Activated CD4-positive, alpha-beta T cell treated with anti-CD3 and anti-CD28 coated beads, Interleukin-2, amount 50 U/mL, for 1 hour (primary cell): Measurements from ENCODE around the gene PLK3.
"Not testable (repeated sequence)": the region's sequence is repeated elsewhere in the genome, so short reads cannot be mapped to it uniquely, and the experiment has no call there.

ENCODE experiments used
- DNase-seq: peaks from one replicate; pipeline ENCODE4 v3.0.0-alpha.2; 2020

Gene PLK3

DNA sequence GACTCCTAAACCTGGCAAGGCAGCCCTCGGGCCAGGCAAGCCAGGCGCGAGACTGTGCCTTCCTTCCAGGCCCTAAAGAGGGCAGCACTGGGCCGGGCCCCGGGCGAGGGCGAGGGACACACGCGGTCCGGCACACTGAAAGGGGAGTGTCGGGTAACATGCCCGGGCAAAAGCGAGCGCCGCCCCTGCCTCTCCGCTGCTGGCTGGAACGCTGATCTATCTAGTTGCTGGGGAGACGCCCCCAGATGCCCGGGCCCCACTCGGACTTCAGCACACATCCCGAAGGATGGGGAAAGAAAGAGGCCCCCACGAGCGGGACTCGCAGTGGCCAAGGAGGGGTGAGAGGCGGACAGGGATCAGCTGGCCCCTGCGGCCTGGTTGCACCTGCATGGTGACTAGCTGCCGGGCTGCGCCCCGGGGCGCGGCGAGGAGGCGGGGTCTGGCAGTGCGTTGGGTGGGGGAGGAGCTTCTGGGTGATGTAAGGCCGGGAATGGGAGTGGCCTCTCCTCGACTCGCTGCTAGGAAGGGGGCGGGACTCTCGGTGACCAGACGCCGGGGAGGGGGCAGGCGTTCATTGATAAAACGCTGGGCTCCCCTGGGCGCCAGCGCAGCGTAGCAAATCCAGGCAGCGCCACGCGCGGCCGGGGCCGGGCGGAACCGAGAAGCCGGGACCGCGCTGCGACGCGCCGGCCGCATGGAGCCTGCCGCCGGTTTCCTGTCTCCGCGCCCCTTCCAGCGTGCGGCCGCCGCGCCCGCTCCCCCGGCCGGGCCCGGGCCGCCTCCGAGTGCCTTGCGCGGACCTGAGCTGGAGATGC, at the start of gene PLK3:
TSS of gene PLK3 (plus strand) at position 608 of the 815 bp plus-strand sequence. CDS start at position 695, 87 bp downstream.
- peak; percentile 99 for DNase-seq

- DNase-seq, result no peak
Observed at GRCh38 chr1:44757420-44757819, 42.8 kb upstream of the PLK3 start.

DNA sequence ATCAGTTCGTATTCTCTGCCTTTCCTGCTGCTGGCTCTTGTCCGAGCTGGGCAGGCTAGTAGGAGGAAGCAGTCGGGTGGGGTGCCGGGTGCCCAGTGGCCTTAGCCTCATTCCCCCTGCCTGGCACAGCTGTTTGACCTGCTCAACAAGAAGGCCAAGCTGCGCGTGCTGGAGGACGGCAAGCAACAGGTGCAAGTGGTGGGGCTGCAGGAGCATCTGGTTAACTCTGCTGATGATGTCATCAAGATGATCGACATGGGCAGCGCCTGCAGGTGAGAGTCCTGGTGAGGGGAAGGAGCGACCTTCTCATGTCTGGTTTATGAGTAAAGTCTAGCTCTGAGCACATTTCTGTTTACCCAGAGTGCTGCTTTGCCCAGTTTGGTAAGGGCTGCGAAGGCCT, 41.1 kb upstream of the PLK3 start:
- DNase-seq, result no peak

GRCh38 chr1:44760876-44761275, 39.3 kb upstream of the PLK3 start:
- no peak for DNase-seq

- DNase-seq, result not testable (repeated sequence)
Observed at GRCh38 chr1:44766421-44766820, 33.8 kb upstream of the PLK3 start.

GRCh38 chr1:44775078-44775929, 24.9 kb upstream of the PLK3 start, which contains the start of gene RPS8:
Gene RPS8, plus strand, starts transcription at chr1:44775540. Its CDS starts 57 bp downstream, at chr1:44775597.
- peak; percentile 87 for DNase-seq

- DNase-seq, result no peak
Observed at GRCh38 chr1:44775930-44776729, 24.0 kb upstream of the PLK3 start.

DNA sequence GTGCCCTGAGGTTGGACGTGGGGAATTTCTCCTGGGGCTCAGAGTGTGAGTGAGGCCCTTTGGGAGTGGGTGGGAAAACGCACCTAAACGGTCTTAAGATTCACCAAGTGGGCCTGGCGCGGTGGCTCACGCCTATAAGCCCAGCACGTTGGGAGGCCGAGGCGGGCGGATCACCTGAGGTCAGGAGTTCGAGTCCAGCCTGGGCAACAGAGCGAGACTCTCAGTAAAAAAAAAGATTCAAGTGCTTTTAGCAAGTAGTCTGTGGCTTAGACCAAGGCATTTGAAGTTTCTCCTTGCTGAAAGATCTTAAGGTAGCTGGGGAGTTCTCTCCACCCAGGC, 23.5 kb upstream of the PLK3 start:
- no peak for DNase-seq

DNA sequence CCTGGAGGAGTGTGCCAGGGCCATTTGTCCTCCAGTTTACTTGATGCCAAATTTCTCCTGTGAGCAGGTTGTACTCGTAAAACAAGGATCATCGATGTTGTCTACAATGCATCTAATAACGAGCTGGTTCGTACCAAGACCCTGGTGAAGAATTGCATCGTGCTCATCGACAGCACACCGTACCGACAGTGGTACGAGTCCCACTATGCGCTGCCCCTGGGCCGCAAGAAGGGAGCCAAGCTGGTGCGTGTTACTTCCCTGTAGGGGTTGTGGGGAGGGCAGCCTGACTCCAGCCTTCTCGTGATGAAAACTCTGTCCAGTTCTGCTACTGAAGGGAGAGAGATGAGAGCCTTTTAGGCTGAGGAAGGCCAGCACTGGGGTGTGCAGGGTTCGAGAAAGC, 22.6 kb upstream of the PLK3 start:
- DNase-seq, result no peak

DNA sequence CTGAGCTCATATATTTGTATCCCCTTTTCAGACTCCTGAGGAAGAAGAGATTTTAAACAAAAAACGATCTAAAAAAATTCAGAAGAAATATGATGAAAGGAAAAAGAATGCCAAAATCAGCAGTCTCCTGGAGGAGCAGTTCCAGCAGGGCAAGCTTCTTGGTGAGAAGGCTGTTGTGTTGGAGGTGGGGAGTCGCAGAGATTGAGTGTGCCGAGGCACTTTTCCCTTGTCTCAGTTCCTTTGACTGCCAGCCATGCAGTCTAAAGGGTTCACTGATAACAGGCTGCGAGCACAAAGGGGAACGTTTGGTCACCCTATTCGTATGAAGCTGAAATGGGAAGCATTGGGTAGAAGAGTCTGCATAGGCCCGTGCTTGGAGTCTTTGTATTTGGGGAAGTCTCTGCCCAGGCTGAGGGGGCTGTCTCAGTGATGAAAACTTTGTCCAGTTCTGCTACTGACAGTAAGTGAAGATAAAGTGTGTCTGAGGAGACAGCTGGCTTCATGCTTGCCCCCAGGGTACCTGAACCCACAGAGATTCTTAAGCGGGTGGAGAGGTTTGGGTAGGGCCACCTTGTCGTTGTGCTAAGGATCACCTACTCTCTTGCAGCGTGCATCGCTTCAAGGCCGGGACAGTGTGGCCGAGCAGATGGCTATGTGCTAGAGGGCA, 22.1 kb upstream of the PLK3 start:
- no peak for DNase-seq

- DNase-seq, result no peak
Observed at GRCh38 chr1:44778705-44779576, 21.2 kb upstream of the PLK3 start.

DNA sequence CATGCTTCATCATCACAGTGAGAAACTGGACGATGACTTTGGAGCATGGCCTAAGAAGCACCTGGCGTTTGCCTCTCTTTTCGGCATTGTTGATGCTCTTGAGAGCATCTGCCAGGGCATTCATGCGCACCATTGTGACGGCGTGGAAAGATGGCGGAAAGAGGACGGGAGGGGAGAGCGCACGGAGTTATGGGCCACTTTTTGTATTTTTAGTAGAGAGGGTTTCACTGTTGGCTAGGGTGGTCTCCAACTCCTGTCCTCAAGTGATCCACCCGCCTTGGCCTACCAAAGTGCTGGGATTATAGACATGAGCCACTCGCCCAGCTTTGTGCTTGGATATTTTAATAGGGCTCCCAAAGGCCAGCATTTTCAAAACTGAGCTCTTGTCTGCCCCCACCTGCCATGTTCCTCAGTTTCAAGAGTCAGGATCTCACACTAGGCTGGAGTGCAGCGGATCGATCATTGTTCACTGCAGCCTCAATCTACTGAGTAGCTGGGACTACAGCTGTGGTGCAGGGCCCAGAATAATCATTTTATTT, 19.5 kb upstream of the PLK3 start:
- DNase-seq, result no peak

DNA sequence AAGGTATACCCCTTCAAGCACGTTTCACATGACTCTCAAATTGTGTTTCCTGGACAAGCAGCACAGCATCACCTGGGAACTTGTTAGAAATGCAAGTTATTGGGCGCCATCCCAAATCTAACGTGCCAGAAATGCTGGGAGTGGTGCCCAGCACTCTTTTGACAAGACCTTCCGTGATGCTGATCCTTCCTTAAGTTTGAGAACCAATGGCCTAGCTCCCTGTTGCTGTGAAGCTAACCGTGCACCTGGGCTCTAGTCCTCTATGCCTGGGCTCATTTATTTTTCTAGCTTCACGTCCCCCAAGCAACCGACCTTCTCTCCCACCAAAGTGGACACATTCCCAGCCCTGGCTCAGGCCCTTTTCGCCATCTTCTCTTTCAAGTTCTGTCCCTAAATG, 16.5 kb upstream of the PLK3 start:
- no peak for DNase-seq

- no peak for DNase-seq
Observed at GRCh38 chr1:44784094-44785028, 15.8 kb upstream of the PLK3 start.

DNA sequence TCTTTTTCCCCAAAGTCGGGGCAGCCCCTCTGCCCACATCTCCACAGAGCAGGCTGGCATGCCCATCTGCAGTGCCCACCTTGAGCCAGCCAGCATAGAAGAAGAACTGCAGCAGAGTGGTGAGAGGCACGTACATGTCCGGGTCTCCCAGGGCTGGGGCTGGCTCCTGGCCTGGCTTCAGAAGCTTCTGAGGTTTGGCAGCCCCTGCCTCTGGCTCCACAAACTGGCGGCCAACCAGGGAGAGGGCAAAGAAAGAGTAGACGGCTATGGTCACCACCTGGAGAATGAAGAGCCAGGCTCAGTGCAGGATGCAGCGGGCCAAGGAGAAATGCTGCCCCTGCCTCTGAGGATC, 15.2 kb upstream of the PLK3 start:
- no peak for DNase-seq

DNA sequence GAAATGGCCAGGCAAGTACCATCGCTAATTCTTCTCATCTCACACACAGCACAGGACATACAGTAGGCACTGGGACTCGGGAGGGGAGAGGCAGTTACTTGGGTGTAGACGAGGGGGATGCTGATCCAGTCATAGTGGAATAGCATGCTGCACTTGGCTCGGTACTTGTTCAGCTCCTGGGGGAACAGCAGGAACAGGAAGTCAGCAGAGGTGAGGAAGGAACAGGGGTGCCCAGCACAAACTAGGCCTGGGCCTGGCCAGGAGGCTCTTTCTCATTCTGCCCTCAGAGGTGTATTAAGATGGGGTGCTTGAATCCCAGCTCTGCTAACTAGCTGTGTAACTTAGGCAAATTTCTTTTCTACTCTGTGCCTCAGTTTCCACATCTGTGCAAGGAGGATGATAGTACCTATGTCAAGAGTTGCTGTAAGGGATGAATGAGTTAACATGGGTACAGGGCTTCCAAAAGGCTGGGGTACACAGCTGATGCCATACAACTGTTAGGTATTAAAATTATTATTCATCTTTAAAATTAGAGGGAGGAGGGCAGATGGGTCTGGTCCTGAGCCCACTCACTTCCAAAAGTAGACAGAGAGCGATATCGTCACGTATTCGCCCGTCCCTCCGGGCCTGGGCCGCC, 14.6 kb upstream of the PLK3 start:
- no peak for DNase-seq

DNA sequence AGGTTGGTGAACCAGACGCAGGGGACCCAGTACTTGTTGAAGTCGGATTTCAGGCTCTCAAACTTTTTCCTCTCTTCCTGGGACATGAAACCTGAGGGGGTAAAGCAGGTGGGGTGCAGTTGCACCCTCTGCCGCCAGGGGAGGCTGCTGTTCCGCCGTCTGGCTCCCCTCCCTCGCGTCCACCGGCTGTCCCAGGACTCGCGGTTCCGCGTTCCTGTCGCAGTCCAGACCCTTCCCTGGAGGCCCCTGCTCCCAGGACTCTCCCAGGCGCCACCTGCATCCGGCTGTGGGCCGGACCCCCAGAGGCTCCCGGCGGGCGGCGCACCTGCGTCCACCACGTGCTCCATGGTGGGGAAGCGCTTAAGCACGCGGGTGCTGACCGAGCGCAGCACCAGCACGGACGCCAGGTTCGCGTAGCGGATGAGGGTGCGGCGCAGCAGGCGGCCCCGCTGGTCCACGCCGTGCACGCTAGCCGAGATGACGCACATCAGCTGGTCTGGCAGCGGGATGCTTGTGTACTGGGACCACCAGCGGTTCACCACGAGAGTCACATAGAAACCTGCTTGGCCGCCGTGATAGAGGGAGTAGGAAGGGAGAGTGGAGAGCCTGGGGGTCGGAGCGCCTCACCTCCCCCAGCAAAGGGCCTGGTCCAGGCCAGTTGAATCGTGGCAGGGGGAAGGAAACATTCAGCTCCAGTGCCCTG, 13.9 kb upstream of the PLK3 start:
- peak; percentile 78 for DNase-seq

GRCh38 chr1:44786841-44787426, 13.2 kb upstream of the PLK3 start:
- no peak for DNase-seq

DNA sequence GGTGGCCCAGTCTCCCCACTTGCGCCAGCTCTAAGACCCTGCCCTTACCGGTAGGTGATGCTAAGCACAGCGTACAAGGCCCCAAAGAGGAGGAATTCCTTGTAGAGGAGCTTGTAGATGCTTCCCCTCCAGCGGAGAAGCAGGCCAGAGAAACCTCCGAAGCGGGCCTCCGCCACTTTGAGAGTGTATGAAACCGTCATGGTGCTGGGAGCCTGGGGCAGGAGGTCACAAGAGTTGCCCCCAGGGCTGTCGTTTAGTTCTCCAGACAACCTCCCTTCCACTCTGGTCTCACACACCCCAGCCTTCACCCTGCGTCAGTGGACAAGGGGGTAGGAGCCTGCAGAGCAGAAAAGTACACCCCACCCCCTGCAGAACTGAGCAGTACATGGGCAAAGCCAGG, 12.7 kb upstream of the PLK3 start:
- DNase-seq, result no peak
